H1 (cell line): ENCODE data around the gene RASGRF1. TPM values are rescaled to one million over a fixed set of nuclear protein-coding genes. Genes with fewer than 3 reads are reported as not detected.

Source experiments
- CTCF ChIA-PET: fragments of 300-600 bp; sonication (Branson Sonifier 250); formaldehyde crosslinking; loops from one replicate; lab custom pipeline; 2021; ENCODE audit not compliant: partially characterized antibody; lab: Charles Lee
- POLR2A ChIA-PET: fragments of 300-600 bp; sonication (Branson Sonifier 250); formaldehyde crosslinking; loops from one replicate; lab custom pipeline; 2021; ENCODE audit warnings: inconsistent platforms; ENCODE audit not compliant: partially characterized antibody; lab: Charles Lee
- DNase-seq, 2 experiments: peaks; one replicate each; pipeline versions ENCODE4 v3.0.0 to v3.0.0-alpha.2; 2010 to 2022; ENCODE audit warnings: low spot score in 2 of 2, low read depth in 1 of 2, mixed read lengths in 1 of 2
- FAIRE-seq: peaks from 2 replicates; lab custom pipeline; 2011; peaks lifted over from hg19 to GRCh38; lab: Jason Lieb, UNC
- H2AFZ ChIP-seq: 2 replicates; pipeline ENCODE4 v1.8.1; 2012; ENCODE audit warnings: low read length, inconsistent platforms
- H2AK5ac ChIP-seq: 2 replicates; pipeline ENCODE4 v1.6.1; 2013; ENCODE audit warnings: low read depth, low read length
- H2BK120ac ChIP-seq: replicated peaks from 2 replicates; pipeline ENCODE3; 2013; ENCODE audit warnings: low read depth, low read length, inconsistent platforms
- H2BK12ac ChIP-seq: 2 replicates; pipeline ENCODE4 v1.6.1; 2013; ENCODE audit warnings: low read depth, low read length
- H2BK15ac ChIP-seq: 2 replicates; pipeline ENCODE4 v1.6.1; 2013; ENCODE audit warnings: low read length
- H2BK20ac ChIP-seq: 2 replicates; pipeline ENCODE4 v1.6.1; 2013; ENCODE audit warnings: low read length
- H2BK5ac ChIP-seq: 2 replicates; pipeline ENCODE4 v1.6.1; 2013; ENCODE audit warnings: low read depth, low read length
- H3K14ac ChIP-seq: 2 replicates; pipeline ENCODE4 v1.6.1; 2013; ENCODE audit warnings: inconsistent platforms; ENCODE audit not compliant: insufficient read length
- H3K18ac ChIP-seq: 2 replicates; pipeline ENCODE4 v1.6.1; 2013; ENCODE audit warnings: low read length; ENCODE audit errors: extremely low read depth
- H3K23ac ChIP-seq: 2 replicates; pipeline ENCODE4 v1.6.1; 2013; ENCODE audit warnings: inconsistent platforms; ENCODE audit not compliant: insufficient read length
- H3K23me2 ChIP-seq: 2 replicates; pipeline ENCODE4 v1.6.1; 2013; ENCODE audit warnings: low read depth, low read length
- H3K27ac ChIP-seq: 2 replicates; pipeline ENCODE4 v1.6.1; 2011; ENCODE audit warnings: low read depth, low read length, inconsistent platforms
- H3K27me3 ChIP-seq, 4 experiments: replicated peaks in 1 of 4; 1 replicate in 1 of 4; 2 replicates in 3 of 4; pipeline versions ENCODE4 v1.6.1 to v1.8.1; 2011 to 2013; ENCODE audit warnings: low read length in 3 of 4, mild to moderate bottlenecking in 3 of 4, inconsistent platforms in 2 of 4, mixed read lengths in 2 of 4, moderate library complexity in 1 of 4; ENCODE audit not compliant: control insufficient read depth in 3 of 4, insufficient read depth in 3 of 4; ENCODE audit errors: extremely low read depth in 1 of 4
- H3K36me3 ChIP-seq, 4 experiments: 2 replicates each; pipeline versions ENCODE4 v1.6.1 to v1.8.1; 2011 to 2013; ENCODE audit warnings: mild to moderate bottlenecking in 4 of 4, low read length in 3 of 4, moderate library complexity in 2 of 4, control low read depth in 1 of 4, inconsistent platforms in 1 of 4; ENCODE audit not compliant: insufficient read depth in 4 of 4, control insufficient read depth in 2 of 4
- H3K4ac ChIP-seq: replicated peaks from 2 replicates; pipeline ENCODE3; 2013; ENCODE audit warnings: low read length, low read depth, mixed read lengths, inconsistent platforms; ENCODE audit not compliant: insufficient read length
- H3K4me1 ChIP-seq, 4 experiments: replicated peaks in 1 of 4; 1 replicate in 1 of 4; 2 replicates in 3 of 4; pipeline versions ENCODE4 v1.6.1 to v1.8.1; 2011 to 2013; ENCODE audit warnings: low read length in 3 of 4, inconsistent platforms in 2 of 4, mixed read lengths in 1 of 4; ENCODE audit not compliant: insufficient read depth in 4 of 4, control insufficient read depth in 3 of 4
- H3K4me2 ChIP-seq, 2 experiments: 2 replicates each; pipeline versions ENCODE4 v1.6.1 to v1.8.1; 2011 to 2013; ENCODE audit warnings: low read depth in 2 of 2, low read length in 2 of 2, control low read depth in 1 of 2, inconsistent platforms in 1 of 2, mild to moderate bottlenecking in 1 of 2; ENCODE audit not compliant: insufficient read depth in 1 of 2
- H3K4me3 ChIP-seq, 4 experiments: fragments of 200-600, 300-600 bp in 1 of 4; sonication (generic), shearing (Covaris generic), sonication (Bioruptor Twin) in 1 of 4; 2 replicates each; pipeline versions ENCODE4 v1.5.1 to v1.8.1; 2011 to 2016; ENCODE audit warnings: low read length in 4 of 4, low read depth in 3 of 4, control low read depth in 2 of 4, inconsistent platforms in 2 of 4, mild to moderate bottlenecking in 2 of 4, mixed read lengths in 1 of 4, moderate library complexity in 1 of 4; ENCODE audit not compliant: insufficient read depth in 2 of 4; ENCODE audit errors: extremely low read depth in 1 of 4
- H3K56ac ChIP-seq: replicated peaks from 2 replicates; pipeline ENCODE3; 2013; ENCODE audit warnings: low read depth, mild to moderate bottlenecking, mixed read lengths, low read length, inconsistent platforms; ENCODE audit not compliant: insufficient read length
- H3K79me1 ChIP-seq: 2 replicates; pipeline ENCODE4 v1.6.1; 2013; ENCODE audit warnings: low read depth, low read length, control low read depth
- H3K79me2 ChIP-seq, 2 experiments: 2 replicates each; pipeline versions ENCODE4 v1.6.1 to v1.8.1; 2012 to 2013; ENCODE audit warnings: low read length in 2 of 2, mild to moderate bottlenecking in 2 of 2, inconsistent platforms in 1 of 2; ENCODE audit not compliant: insufficient read depth in 2 of 2, control insufficient read depth in 1 of 2
- H3K9ac ChIP-seq, 4 experiments: replicated peaks in 1 of 4; 1 replicate in 1 of 4; 2 replicates in 3 of 4; pipeline versions ENCODE4 v1.6.1 to v1.8.1; 2011 to 2013; ENCODE audit warnings: low read depth in 3 of 4, low read length in 3 of 4, control low read depth in 2 of 4, mild to moderate bottlenecking in 2 of 4, moderate library complexity in 2 of 4, inconsistent platforms in 1 of 4; ENCODE audit errors: extremely low read depth in 1 of 4
- H3K9me3 ChIP-seq, 2 experiments: 2 replicates each; pipeline versions ENCODE4 v1.6.1 to v1.8.1; 2012 to 2013; ENCODE audit warnings: mild to moderate bottlenecking in 2 of 2, moderate library complexity in 2 of 2, control low read depth in 1 of 2, inconsistent platforms in 1 of 2, low read depth in 1 of 2, low read length in 1 of 2, mixed read lengths in 1 of 2; ENCODE audit not compliant: insufficient read depth in 2 of 2
- H4K20me1 ChIP-seq, 2 experiments: replicated peaks in 1 of 2; 2 replicates each; pipeline versions ENCODE3 to v1.8.1; 2011 to 2013; ENCODE audit warnings: inconsistent platforms in 2 of 2, low read length in 2 of 2, mild to moderate bottlenecking in 1 of 2; ENCODE audit not compliant: insufficient read depth in 2 of 2, control insufficient read depth in 1 of 2
- H4K5ac ChIP-seq: 2 replicates; pipeline ENCODE4 v1.6.1; 2013; ENCODE audit warnings: low read length, low read depth, mixed read lengths, inconsistent platforms; ENCODE audit not compliant: insufficient read length
- H4K8ac ChIP-seq: 2 replicates; pipeline ENCODE4 v1.8.0; 2013; ENCODE audit warnings: mild to moderate bottlenecking, moderate library complexity, low read length, inconsistent platforms; ENCODE audit not compliant: insufficient read depth; ENCODE audit errors: extremely low read depth
- H4K91ac ChIP-seq: replicated peaks from 2 replicates; pipeline ENCODE3; 2013; ENCODE audit warnings: low read length, mixed read lengths, inconsistent platforms; ENCODE audit not compliant: insufficient read length
- E2F6 ChIP-seq: IDR thresholded peaks from 2 replicates; pipeline ENCODE4 v1.6.1; 2012; ENCODE audit warnings: inconsistent platforms
- TBP ChIP-seq: IDR thresholded peaks from 2 replicates; pipeline ENCODE4 v1.6.1; 2011; ENCODE audit warnings: low read depth, low read length, improper control_type of control experiment
- WGBS, 2 experiments: shearing (Covaris generic) in 1 of 2; methylation state at CpG; one replicate each; pipeline versions ENCODE4 v1.1.6 to v1.1.7; 2013 to 2015; ENCODE audit warnings: low lambda C conversion rate in 2 of 2, mixed read lengths in 2 of 2, inconsistent platforms in 1 of 2, low coverage in 1 of 2, missing lambda C conversion rate in 1 of 2; ENCODE audit not compliant: insufficient replicate concordance in 2 of 2, insufficient coverage in 1 of 2, insufficient read length in 1 of 2; ENCODE audit errors: extremely low coverage in 1 of 2, missing lambda C conversion rate in 1 of 2; 5-methylcytosine and 5-hydroxymethylcytosine counted together
- polyA plus RNA-seq, 7 experiments: library from polyadenylated mRNA; depleted of rRNA in 3 of 7; stranded (reverse) in 5 of 7; unstranded in 2 of 7; fragments of >200 nt in 5 of 7; fragments of 200-250 nt in 2 of 7; gene quantifications; 1 replicate in 5 of 7; 2 replicates in 1 of 7; 4 replicates in 1 of 7; pipeline versions ENCODE4 v1.2.1 to v1.2.3, GENCODE V29; 2011 to 2013; ENCODE audit warnings: missing spikeins in 2 of 7, mixed read lengths in 2 of 7
- total RNA-seq: library from RNA; stranded (reverse); fragmentation: NEBNext Ultra II Directional; extraction: Animal tissue kit (Norgen Biotek cat#: 25700); gene quantifications from 2 replicates; pipeline ENCODE4 v1.2.1, GENCODE V29; 2021

The RASGRF1 gene
- total and polyA plus RNA-seq, 2 of the 8 experiments (the other 6 are each of a cell fraction or from before 2014, with no cell fraction given): 0.42 to 0.67 TPM

DNA sequence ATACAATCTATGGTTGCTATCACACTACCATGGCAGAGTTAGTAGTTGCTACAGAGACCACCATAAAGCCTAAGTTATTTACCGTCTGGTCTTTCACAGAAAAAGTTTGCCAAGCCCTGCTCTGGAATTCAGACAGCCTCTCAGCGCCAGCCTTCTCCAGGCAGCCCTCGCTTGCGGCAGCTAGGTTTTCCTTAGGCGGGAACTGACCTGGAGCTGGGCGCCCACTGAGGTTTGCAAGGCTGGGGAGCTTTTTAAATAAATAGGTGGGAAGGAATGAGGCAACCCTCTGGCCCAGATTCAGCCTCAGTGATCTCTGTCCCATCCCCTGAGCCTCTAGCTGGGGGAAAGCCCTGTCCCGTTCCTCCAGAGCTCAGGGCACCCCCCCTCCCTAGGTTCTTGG lies 146.9 kb downstream of the RASGRF1 start:
- no peak overlapping the region for H3K56ac ChIP-seq
- TF ChIP-seq TBP (no peak), E2F6 (peak; percentile 37; the same call in 1 of the 2 replicates)
- no peak overlapping the region for H2BK20ac ChIP-seq
- ChIA-PET POLR2A (interaction anchor here (1.1 to 1.6 kb wide), 3 partner anchors 35 to 71 kb away, joined by 3 to 6 read pairs (median 3); partner anchors contain the start of gene MORF4L1), CTCF (interaction anchor here (0.7 to 2.6 kb wide), 9 partner anchors 13 to 82 kb away, joined by 3 to 13 read pairs (median 4); no protein-coding TSS in a partner anchor)
- no peak overlapping the region for H2BK12ac ChIP-seq
- no peak overlapping the region for H2AK5ac ChIP-seq
- no peak overlapping the region for H2AFZ ChIP-seq
- FAIRE-seq: no peak
- no peaks in the 10 kb centered on the region for H3K79me2 ChIP-seq
- no peak overlapping the region for H3K23ac ChIP-seq
- no peaks in the 10 kb centered on the region for H3K79me1 ChIP-seq
- H3K4me3 ChIP-seq: 0 out of 8 replicates have a peak overlapping the region, but pooled peaks of 1 of the 4 experiments have one; percentile 66
- DNase-seq: no peak
- H4K91ac ChIP-seq: no peak overlapping the region
- no peak overlapping the region; the same call in 1 of the 2 replicates for H4K8ac ChIP-seq
- H2BK120ac ChIP-seq: no peak overlapping the region
- H3K9ac ChIP-seq: no peak overlapping the region
- H3K4ac ChIP-seq: no peak overlapping the region
- no peaks in the 10 kb centered on the region for H3K36me3 ChIP-seq
- no peak overlapping the region for H4K5ac ChIP-seq
- peaks cover 0 to 16% (median 10%) of the 10 kb centered on the region in 4 experiments; a peak in 5 of 7 replicates for H3K4me1 ChIP-seq
- no peak overlapping the region for H2BK15ac ChIP-seq
- peaks cover 0 to 12% (median 11%) of the 10 kb centered on the region in 4 experiments; a peak in 5 of 7 replicates for H3K27me3 ChIP-seq
- peaks cover 8% of the 10 kb centered on the region; the same call in 1 of the 2 replicates for H3K23me2 ChIP-seq
- H2BK5ac ChIP-seq: no peak overlapping the region
- H3K18ac ChIP-seq: no peak overlapping the region
- H4K20me1 ChIP-seq: no peaks in the 10 kb centered on the region
- no peak overlapping the region for H3K27ac ChIP-seq
- WGBS, 2 experiments: 85% methylated on average over 7 of the region's 7 CpGs; no CpG with 5 or more reads in 1 of the 2 experiments
- H3K4me2 ChIP-seq: peak overlapping the region in 1 of 2 experiments; percentile 77; a peak in 3 of 4 replicates
- H3K9me3 ChIP-seq: no peaks in the 10 kb centered on the region
- H3K14ac ChIP-seq: no peak overlapping the region
